Small intestine (tissue), 16 donors: ENCODE measurements around the gene NUP107. TPM values are rescaled to one million over a fixed set of nuclear protein-coding genes. Genes with fewer than 3 reads are reported as not detected.
"Not testable (repeated sequence)": the region's sequence is repeated elsewhere in the genome, so short reads cannot be mapped to it uniquely, and the experiment has no call there.

Experiments
- DNase-seq, 2 donors: peaks; one replicate each; pipeline versions ENCODE4 v3.0.0 to v3.0.0-alpha.2; 2013
- FAIRE-seq: peaks from 2 replicates; lab custom pipeline; 2012; peaks lifted over from hg19 to GRCh38; lab: Jason Lieb, UNC
- H3K27ac ChIP-seq, 3 donors: one replicate each; pipeline ENCODE4 v1.5.1; 2013; ENCODE audit warnings: low read length in 2 of 3, mild to moderate bottlenecking in 2 of 3, control low read depth in 1 of 3, inconsistent platforms in 1 of 3, low read depth in 1 of 3, moderate library complexity in 1 of 3
- H3K27me3 ChIP-seq, 3 donors: one replicate each; pipeline ENCODE4 v1.6.1; 2013; ENCODE audit warnings: low read length in 3 of 3, inconsistent platforms in 1 of 3; ENCODE audit not compliant: control insufficient read depth in 3 of 3, insufficient read depth in 3 of 3
- H3K36me3 ChIP-seq, 3 donors: one replicate each; pipeline ENCODE4 v1.6.1; 2013; ENCODE audit warnings: low read length in 3 of 3, inconsistent platforms in 1 of 3, low read depth in 1 of 3, mild to moderate bottlenecking in 1 of 3, moderate library complexity in 1 of 3; ENCODE audit not compliant: control insufficient read depth in 3 of 3, insufficient read depth in 2 of 3
- H3K4me1 ChIP-seq, 3 donors: one replicate each; pipeline ENCODE4 v1.6.1; 2013; ENCODE audit warnings: low read length in 2 of 3, inconsistent platforms in 1 of 3, low read depth in 1 of 3, mild to moderate bottlenecking in 1 of 3, moderate library complexity in 1 of 3; ENCODE audit not compliant: control insufficient read depth in 3 of 3, insufficient read depth in 2 of 3
- H3K4me3 ChIP-seq, 3 donors: one replicate each; pipeline ENCODE4 v1.5.1; 2013; ENCODE audit warnings: low read length in 3 of 3, control low read depth in 1 of 3, inconsistent platforms in 1 of 3, low read depth in 1 of 3, mild to moderate bottlenecking in 1 of 3, moderate library complexity in 1 of 3
- H3K9me3 ChIP-seq, 2 donors: one replicate each; pipeline ENCODE4 v1.6.1; 2013; ENCODE audit warnings: low read depth in 1 of 2, low read length in 1 of 2; ENCODE audit not compliant: control insufficient read depth in 2 of 2, insufficient read depth in 1 of 2
- WGBS, 3 donors: extraction: QIAGEN DNeasy Blood & Tissue Kit; methylation state at CpG; one replicate each; pipeline ENCODE4 v1.1.7; 2013; 5-methylcytosine and 5-hydroxymethylcytosine counted together
- long read RNA-seq, 10 donors: transcript quantifications; one replicate each; lab custom pipeline, GENCODE V29; 2026
- polyA plus RNA-seq, 4 donors: library from polyadenylated mRNA; stranded (reverse) in 3 of 4; unstranded in 1 of 4; fragments of 200-250 nt in 3 of 4; fragments of 120-200 nt in 1 of 4; gene quantifications; one replicate each; pipeline versions ENCODE4 v1.2.1 to v1.2.3, GENCODE V29; 2013
- donor health status: healthy with polysubstance abuse.
- donor health status: control.
- donor health status: control.
- donor health status: Bipolar disorder and iron deficiency.
- donor health status: healthy.

NUP107 gene
- polyA plus RNA-seq: 10 to 100 TPM in 2 of 4 donors, 1 to 10 TPM in 2; 5.1 to 45.0 (median 13.0) TPM
- long read RNA-seq, donor 1, full-length matches to known transcripts: 5 of 5 reads
- long read RNA-seq, donor 1, partial matches to known transcripts: 0 of 5 reads
- long read RNA-seq, donor 1, other reads (novel, unspliced or antisense): 0 of 5 reads
- long read RNA-seq, donor 2, full-length matches to known transcripts: 4 of 4 reads
- long read RNA-seq, donor 2, partial matches to known transcripts: 0 of 4 reads
- long read RNA-seq, donor 2, other reads (novel, unspliced or antisense): 0 of 4 reads
- long read RNA-seq, donor 3, full-length matches to known transcripts: 5 of 16 reads
- long read RNA-seq, donor 3, partial matches to known transcripts: 11 of 16 reads
- long read RNA-seq, donor 3, other reads (novel, unspliced or antisense): 0 of 16 reads
- long read RNA-seq, donor 4: 0 reads
- long read RNA-seq, donor 5, partial matches to known transcripts: 5 of 5 reads
- long read RNA-seq, donor 5, other reads (novel, unspliced or antisense): 0 of 5 reads
- long read RNA-seq, donor 6, full-length matches to known transcripts: 2 of 2 reads
- long read RNA-seq, donor 6, partial matches to known transcripts: 0 of 2 reads
- long read RNA-seq, donor 6, other reads (novel, unspliced or antisense): 0 of 2 reads
- long read RNA-seq, donor 7: 0 reads
- long read RNA-seq, donor 8: 0 reads
- long read RNA-seq, donor 9, partial matches to known transcripts: 0 of 1 reads
- long read RNA-seq, donor 9, other reads (novel, unspliced or antisense): 0 of 1 reads
- long read RNA-seq, donor 10, full-length matches to known transcripts: 1 of 1 reads
- long read RNA-seq, donor 10, partial matches to known transcripts: 0 of 1 reads
- long read RNA-seq, donor 10, other reads (novel, unspliced or antisense): 0 of 1 reads

DNA sequence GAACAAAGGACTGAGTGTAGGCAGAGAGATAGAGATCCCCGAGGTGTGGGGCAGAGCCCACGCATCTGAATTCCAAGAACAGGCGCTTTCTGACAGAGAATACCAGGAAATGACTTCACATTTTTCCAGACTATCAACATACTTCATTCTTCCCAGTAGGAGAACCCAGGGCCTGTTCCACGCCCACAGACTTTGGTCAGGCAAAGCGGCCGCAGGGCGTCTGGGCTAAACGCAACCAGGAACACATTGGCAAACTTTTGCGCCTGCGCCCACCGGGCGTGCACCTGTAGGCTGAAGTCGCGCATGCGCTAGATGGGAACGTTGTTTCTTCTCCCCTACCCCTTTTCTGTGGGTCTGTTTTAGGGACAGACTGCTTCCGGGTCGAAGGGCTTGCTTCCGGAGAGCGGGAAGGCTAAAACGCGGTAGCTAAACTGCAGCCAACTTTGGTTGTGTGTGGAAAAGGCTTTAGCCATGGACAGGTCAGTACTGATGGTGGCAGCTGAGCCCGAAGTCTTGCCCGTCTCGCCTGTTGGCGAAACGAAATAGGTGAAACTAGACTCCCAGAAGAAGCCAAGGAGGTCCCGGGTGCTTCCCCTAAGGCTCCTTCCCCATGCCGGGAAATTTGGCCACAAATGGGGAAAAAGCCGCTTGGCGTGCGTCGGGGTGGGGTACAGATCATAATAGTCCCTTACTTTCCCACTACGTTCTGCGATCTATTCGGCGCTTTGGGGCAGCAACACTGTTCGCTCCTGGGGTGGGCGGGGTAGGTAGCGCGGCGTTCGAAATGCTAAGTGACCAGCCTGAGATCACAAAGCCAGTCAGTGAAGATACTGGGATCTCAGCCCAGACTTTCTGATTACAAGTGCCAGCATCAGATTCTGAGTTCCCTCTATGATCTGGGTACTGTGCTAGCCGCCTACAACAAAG lies at the start of gene NUP107:
Gene NUP107, plus strand, starts transcription at position 384 of the 927 bp plus-strand sequence. Its CDS starts 88 bp downstream, at position 472.
- peak within 1 kb of the TSS; percentile 92 to 96 (median 96) for H3K27ac ChIP-seq
- no peaks in the 10 kb centered on the region for H3K27me3 ChIP-seq
- peaks cover 0 to 12% (median 6%) of the 10 kb centered on the region in 3 donors for H3K36me3 ChIP-seq
- H3K9me3 ChIP-seq: no peaks in the 10 kb centered on the region
- peaks cover 2 to 18% (median 5%) of the 10 kb centered on the region in 3 donors for H3K4me1 ChIP-seq
- peak within 1 kb of the TSS; percentile 59 to 96 (median 60) for H3K4me3 ChIP-seq
- no peak for FAIRE-seq
- 0 to 1% (median 0%) methylated on average over 44 of the region's 44 CpGs for WGBS, 3 donors
- peak; percentile 100 for DNase-seq

DNA sequence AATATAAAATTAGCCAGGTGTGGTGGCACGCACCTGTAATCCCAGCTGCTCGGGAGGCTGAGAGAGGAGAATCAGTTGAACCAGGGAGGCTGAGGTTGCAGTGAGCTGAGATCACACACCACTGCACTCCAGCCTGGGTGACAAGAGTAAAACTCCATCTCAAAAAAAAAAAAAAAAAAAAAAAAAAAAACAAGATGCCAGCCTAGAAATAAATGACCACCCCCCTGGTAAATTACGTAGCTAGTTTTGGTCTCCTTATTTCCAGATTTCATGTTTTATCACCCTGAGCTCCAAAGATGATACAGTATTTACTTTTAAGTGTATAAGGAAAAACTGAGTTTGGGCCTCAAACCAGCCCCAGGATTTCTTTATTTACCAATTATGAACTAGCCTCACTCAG lies 49.3 kb upstream of the NUP107 start:
- not testable (repeated sequence) for H3K27ac ChIP-seq, H3K27me3 ChIP-seq, DNase-seq, H3K4me3 ChIP-seq, FAIRE-seq, H3K4me1 ChIP-seq, H3K9me3 ChIP-seq
- 91 to 98% (median 96%) methylated on average over 3 of the region's 3 CpGs for WGBS, 3 donors
- H3K36me3 ChIP-seq: peaks cover 0 to 11% (median 0%) of the 10 kb centered on the region in 3 donors

DNA sequence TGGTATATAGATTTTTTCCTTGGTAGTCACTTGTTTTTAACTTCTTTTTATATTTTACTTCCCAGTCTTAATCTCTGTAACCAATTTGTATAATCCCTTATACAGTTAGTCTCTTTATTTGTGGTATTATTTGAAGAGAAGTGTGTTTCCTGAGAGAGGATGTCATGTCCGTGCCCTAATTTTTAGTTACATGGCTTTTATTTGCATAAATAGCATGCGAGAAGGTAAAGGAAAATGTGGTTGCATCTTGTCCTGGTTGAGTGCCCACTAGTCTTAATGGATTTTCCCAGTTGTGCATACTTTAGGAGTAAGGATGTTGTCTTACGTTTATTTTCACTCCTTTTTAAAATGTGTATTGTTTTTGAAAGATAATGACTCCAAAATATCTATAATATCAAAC lies 48.6 kb upstream of the NUP107 start:
- WGBS, 3 donors: 65 to 86% (median 72%) methylated on average over 3 of the region's 3 CpGs
- peaks cover 0 to 16% (median 0%) of the 10 kb centered on the region in 3 donors for H3K36me3 ChIP-seq
- no peak for FAIRE-seq
- H3K4me3 ChIP-seq: no peak overlapping the region
- H3K9me3 ChIP-seq: no peaks in the 10 kb centered on the region
- H3K27ac ChIP-seq: no peak overlapping the region
- no peak for DNase-seq
- peaks cover 0 to 3% (median 0%) of the 10 kb centered on the region in 3 donors for H3K4me1 ChIP-seq
- H3K27me3 ChIP-seq: no peaks in the 10 kb centered on the region

- Histone ChIP-seq H3K4me1 (no peaks in the 10 kb centered on the region), H3K27ac (no peak overlapping the region), H3K36me3 (peaks cover 0 to 16% (median 0%) of the 10 kb centered on the region in 3 donors), H3K9me3 (no peaks in the 10 kb centered on the region), H3K4me3 (no peak overlapping the region), H3K27me3 (no peaks in the 10 kb centered on the region)
- DNase-seq (no peak), FAIRE-seq (no peak)
- WGBS, 3 donors: 79 to 90% (median 87%) methylated on average over 12 of the region's 12 CpGs
Observed at GRCh38 chr12:68638721-68639395, 47.9 kb upstream of the NUP107 start.

- Histone ChIP-seq H3K4me3 (no peak overlapping the region), H3K4me1 (no peaks in the 10 kb centered on the region), H3K9me3 (no peaks in the 10 kb centered on the region), H3K27me3 (no peaks in the 10 kb centered on the region), H3K36me3 (peaks cover 0 to 20% (median 0%) of the 10 kb centered on the region in 3 donors), H3K27ac (no peak overlapping the region)
- DNase-seq: no peak
- no peak for FAIRE-seq
- WGBS, 3 donors: 92 to 95% (median 94%) methylated on average over 1 of the region's 1 CpG
Observed at GRCh38 chr12:68639396-68639767, 47.4 kb upstream of the NUP107 start.

DNA sequence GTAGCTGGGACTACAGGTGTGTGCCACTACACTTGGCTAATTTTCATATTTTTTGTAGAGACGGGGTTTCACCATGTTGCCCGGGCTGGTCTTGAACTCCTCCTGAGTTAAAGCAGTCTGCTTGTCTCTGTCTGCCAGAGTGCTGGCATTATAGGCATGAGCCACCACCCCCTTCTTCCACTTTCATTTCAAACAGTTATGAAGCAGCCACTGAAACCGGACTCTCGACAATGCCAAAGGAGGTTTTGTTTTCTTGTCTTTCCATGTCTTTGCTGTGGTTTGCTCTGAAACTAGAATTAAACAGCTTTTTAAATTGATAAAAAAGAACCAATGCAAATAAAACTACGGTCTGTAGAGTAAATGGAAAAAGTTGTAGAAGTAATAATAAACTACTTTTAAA lies 45.6 kb upstream of the NUP107 start:
- no peak for FAIRE-seq
- H3K4me3 ChIP-seq: no peak overlapping the region
- H3K27ac ChIP-seq: no peak overlapping the region
- no peaks in the 10 kb centered on the region for H3K9me3 ChIP-seq
- 43 to 66% (median 44%) methylated on average over 5 of the region's 5 CpGs for WGBS, 3 donors
- no peaks in the 10 kb centered on the region for H3K4me1 ChIP-seq
- H3K27me3 ChIP-seq: no peaks in the 10 kb centered on the region
- peaks cover 0 to 24% (median 0%) of the 10 kb centered on the region in 3 donors for H3K36me3 ChIP-seq
- DNase-seq: no peak

DNA sequence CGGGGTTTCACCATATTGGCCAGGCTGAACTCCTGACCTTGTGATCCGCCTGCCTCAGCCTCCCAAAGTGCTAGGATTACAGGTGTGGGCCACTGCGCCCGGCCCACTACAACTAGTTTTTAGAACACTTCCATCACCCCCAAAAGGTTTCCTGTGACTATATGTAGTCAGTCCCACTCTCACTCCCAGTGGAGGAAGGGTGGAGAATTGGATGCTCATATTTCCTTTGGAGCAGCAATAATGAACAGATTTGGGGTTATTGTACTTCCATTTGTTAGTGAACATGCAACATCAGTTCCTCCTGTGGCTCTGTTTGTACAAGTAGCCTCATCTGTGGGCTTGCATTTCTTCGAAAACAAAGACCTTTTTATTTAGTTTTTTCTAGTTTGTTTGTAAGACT lies 40.3 kb upstream of the NUP107 start:
- Histone ChIP-seq H3K9me3 (no peaks in the 10 kb centered on the region), H3K27me3 (no peaks in the 10 kb centered on the region), H3K4me1 (no peaks in the 10 kb centered on the region), H3K27ac (no peak overlapping the region), H3K36me3 (peaks cover 0 to 24% (median 2%) of the 10 kb centered on the region in 3 donors), H3K4me3 (no peak overlapping the region)
- DNase-seq (no peak), FAIRE-seq (no peak)
- WGBS, 3 donors: 92 to 96% (median 96%) methylated on average over 5 of the region's 5 CpGs
